GM21825 (cell line): ENCODE measurements around the gene MROH8.

ENCODE experiments used
- ATAC-seq: cut with Tn5 transposase; IDR thresholded peaks from one replicate; pipeline ENCODE4 v1.9.1; 2021; ENCODE audit warnings: mild to moderate bottlenecking, moderate library complexity; ENCODE audit not compliant: unreplicated experiment

MROH8 gene

DNA sequence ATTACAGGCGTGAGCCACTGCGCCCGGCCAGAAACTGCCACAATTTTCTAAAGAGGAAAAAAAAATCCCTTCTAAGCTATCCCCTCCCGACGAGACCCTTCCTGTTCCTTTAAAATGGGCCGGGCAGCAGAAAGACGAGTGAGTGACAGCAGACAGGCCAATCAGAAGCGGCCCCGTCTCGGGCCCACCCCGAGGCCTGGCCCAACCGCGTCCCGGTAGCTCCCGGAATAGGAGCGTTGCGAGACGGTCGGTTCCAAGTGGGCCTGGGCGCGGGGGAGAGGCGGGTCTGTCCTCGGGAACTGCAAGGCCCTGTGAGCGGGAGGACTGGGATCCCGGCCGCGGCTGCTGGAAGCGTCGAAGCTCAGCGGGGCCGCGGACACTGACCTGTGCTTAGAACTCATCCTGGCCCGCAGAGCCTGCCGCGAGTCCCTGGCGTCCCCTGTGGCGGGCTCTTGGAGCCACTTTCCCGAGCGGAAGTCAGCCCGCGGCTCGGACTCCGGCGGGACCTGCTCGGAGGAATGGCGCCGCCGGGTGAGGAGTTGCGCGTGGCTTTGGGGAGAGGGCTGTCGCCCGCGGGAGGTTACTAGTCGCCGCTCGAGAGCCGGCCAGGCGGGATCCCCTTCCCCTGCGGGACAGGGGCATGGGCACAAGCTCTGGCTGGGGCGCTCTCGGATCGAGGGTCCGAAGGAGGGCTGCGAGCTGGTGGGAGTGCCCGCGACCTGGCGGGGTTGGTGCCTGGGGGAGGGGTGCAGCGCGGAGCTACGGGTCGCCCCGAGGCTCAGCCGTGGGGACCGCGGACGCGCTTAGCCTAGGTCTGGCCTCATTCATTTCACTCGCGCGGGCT lies at the start of gene MROH8, which contains the start of gene RPN2:
Gene MROH8 (minus strand): TSS at position 710 of the 844 bp plus-strand sequence.
Gene RPN2 (plus strand): TSS at position 492 of the 844 bp plus-strand sequence. CDS start 27 bp downstream, at position 519.
- peak; percentile 83 for ATAC-seq

DNA sequence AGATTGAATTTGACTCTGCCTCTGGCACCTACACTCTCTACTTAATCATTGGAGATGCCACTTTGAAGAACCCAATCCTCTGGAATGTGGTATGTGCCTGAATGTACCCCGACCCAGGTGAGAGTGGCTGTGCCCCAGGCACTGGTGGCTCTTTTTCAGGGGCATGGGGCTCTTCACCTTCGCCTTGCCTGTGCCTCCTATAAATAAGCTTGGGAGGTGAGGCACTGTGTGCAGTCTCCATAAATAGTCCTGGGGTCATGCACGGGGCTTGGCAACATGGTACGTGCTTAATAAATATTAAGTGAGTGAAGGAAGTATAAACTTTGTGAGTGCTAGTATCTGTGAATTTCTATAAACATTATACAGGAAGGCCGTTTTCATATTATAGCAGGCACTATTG lies 49.3 kb upstream of the MROH8 start:
- no peak for ATAC-seq

DNA sequence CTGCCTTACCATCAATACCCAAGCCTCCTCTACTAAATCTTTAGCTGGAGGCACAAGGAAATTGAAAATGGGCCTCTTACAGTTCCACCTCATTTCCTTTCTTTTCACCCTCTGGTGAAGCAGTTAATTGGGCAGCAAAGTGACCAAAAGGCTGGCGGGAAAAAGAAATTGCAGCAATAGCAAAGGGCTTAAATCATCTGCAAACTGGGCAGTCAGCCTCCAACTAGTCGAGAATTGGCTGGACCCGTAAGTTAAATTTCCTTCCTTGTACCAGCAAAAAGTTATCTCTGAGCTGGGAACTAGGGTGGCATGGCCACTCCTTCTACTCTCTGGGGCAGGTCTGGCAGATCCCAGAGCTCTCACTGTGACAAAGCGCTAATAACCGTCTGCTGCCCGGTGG lies 48.7 kb upstream of the MROH8 start:
- no peak for ATAC-seq

DNA sequence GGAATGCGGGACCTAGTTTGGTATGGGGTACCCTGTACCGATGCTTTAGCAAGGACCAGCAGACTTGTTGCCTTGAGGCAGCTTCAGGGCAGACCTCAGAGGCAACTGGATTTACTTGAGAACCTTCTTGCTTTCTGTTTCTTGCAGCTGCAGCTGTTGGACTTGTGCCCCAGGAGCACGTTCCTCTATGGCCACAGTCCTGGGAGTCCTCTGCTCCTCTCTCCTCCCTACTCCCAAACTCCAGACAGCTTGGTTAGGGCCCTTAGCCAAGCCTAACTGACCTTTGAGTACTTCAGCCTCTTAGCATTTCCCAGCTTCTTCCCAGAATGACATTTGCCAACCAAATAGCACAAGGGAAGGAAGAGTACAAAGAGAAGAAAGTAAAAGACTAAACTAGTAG lies 47.5 kb upstream of the MROH8 start:
- no peak for ATAC-seq

DNA sequence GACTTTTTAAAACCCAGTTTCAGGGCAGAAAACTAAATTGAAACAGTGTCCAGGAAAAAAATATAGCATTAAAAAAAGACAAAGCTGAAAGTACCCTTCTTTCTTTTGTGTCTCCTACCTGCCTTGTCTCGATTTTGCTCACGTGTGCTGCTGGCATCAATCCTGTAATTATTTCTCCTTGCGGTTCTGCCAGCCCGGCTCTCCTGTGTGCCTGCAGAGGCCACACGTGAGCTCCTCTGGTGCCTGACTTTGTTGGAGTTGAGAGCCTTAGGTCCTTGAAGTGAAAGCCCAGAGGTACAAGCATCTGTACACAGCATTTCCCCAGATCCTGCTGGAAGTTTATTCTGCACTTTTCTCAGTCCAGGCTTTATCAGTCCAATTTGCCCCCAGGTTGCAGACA lies 45.8 kb upstream of the MROH8 start:
- no peak for ATAC-seq

DNA sequence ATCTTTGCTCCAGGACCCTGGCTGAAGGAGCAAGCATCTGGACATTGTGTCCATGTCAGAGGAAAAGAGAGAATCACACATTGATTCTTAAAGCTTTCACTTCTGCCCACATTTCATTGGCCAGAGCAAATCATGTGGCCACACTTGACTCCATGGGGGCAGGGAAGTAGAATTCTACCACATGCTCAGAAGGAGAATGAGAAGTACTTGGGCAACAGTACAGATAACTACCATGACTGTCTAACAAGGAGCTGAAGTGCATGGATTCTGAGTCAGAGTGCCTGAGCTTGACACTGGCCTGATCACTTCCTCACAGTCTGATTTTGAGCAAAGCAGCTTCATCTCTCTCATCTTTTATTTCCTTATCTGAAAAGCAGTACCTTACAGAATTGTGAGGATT lies 43.7 kb upstream of the MROH8 start:
- ATAC-seq, result no peak

DNA sequence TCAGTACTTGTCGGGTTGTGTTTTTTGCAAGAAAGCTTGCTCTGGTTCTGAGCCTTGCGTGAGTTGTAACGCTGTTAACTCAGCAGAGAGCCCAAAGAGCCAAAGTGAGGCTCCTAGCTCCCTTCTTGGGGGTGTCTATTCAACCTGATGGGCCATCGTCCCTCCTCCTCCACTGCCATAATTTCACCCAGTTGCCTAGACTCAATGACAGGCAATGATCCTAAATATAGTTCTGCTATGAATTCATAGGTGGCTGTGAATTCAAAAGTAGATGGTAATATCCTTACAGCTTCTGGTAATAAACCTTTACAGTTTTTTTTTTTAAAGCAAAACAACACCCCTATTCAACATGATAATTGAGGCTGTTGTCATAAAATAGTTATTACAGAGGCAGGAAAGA lies 42.7 kb upstream of the MROH8 start:
- ATAC-seq, result no peak

DNA sequence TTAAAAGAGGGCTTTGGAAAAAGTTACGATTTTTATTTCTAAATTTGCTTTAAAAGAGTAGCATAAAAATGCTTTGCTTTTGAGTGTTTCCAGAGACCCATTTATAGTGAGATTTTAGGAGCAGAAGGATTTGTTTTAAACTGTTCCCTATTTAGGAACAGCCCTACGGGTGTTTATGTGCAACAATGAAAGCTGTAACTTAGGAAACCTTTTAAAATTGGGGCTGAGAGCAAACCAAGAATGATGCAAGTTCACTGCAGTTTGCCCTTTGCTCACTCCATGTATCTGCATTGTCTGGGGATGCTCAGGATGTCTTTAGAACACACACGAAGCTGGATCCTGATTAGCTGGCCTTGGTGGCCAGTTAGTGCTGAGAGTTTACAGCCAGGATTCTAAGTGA lies 41.4 kb upstream of the MROH8 start:
- ATAC-seq, result no peak

DNA sequence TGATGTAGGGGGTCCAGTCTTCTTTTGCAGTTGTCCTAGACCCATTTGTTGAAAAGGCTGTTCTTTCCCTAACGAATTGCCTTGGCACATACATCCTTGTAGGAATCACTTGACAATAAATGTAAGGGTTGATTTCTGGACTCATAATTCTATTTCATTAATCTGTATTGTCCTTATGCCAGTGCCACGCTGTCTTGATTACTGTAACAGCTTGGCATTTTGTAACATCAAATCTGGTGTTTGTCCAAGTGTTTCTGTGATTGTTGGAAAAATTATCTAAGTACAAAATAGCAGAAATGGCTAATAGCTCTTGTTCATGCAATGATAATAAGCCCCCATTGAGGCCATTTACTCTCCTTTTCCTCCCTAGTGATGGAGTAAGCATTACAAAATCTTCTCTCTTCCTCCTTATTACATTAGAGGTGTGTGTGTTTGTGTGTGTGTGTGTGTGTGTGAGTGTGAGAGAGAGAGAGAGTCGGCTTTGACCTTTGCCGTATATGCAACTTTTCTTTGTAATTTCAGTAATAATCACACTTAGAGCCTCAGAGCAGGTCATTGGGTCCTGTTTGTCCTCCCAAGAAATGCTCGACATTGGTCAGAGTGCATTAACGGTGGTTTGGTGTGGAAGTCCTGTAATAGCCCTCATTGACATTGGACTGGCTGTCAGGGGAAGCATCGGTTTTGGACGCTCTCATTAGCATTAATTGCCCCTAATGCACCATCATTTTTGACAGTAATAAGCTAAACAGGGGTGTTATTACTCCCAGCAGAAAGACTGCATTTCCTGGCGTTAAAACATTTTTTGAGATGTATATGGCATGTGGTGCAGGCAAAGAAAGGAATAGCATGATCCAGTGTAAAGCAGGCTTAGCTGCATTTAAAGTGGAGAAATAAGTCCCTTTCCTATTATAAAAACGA lies 40.7 kb upstream of the MROH8 start:
- no peak for ATAC-seq

DNA sequence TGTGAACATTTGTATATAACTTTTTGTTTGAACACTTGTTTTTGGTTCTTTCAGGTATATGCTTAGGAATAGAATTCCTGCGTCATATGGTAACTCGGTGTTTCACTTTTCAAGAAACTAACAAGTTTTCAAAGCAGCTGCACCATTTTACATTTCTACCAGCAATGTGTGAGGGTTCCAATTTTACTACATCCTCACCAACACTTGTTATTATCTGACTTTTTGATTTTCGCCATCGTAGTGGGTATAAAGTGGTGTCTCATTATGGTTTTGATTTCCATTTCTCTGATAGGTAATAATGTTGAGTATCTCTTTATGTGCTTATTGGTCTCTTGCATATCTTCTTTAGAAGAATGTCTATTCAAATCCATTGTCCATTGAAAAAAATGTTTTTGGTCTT lies 39.6 kb upstream of the MROH8 start:
- no peak for ATAC-seq

DNA sequence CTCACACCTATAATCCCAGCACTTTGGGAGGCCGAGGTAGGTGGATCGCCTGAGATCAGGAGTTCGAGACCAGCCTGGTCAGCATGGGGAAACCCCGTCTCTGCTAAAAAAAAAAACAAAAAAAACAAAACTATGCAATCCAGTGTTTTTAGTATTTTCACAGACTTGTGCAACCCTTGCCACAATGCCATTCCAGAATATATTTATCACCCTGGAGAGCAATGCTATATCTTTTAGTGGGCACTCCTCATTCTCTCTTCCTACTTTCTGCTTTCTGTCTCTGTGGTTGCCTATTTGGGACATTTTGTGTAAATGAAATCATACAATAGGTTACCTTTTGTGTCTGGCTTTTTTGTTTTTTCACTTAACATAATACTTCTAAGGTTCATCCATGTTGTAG lies 39.1 kb upstream of the MROH8 start:
- ATAC-seq, result no peak

DNA sequence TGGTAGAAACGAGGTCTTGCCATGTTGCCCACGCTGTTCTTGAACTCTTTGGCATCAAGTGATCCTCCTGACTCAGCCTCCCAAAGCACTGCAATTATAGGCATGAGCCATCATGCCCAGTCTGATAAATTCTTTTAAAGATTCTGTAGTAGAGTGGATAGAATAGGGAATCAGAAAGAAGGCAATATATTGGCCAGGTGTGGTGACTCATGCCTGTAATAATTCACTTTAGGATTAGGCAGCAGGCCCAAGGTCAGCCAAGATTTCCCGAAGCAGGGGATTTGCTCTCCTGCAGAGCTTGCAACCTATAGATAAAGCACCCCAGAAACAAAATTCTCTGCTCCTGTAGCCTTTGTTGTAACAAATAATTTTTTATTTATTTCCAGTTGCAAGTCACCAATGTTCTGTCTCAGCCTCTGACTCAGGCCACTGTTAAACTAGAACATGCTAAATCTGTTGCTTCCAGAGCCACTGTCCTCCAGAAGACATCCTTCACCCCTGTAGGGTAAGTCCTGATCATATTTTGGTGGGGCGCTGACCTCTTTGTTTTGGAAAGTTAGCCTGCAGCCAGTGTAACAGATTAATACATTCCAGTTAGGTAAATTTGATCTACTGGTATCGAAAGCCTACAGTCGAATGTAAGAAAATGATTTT lies 30.4 kb upstream of the MROH8 start:
- ATAC-seq, result no peak

DNA sequence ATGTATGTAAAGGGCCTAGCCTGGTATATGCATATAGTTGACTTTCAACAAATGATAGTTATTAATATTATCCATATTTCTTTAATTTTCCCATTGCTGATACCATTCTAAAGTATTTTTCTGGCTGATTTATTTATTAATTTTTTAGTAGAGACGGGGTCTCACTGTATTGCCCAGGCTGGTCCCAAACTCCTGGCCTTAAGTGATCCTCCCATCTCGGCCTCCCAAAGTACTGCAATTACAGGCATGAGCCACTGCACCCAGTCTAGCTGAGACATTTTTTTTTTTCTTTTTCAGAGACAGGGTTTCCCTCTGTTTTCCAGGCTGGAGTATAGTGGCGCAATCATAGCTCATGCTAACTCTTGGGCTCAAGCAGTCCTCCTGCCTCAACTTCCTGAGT lies 29.8 kb upstream of the MROH8 start:
- no peak for ATAC-seq

DNA sequence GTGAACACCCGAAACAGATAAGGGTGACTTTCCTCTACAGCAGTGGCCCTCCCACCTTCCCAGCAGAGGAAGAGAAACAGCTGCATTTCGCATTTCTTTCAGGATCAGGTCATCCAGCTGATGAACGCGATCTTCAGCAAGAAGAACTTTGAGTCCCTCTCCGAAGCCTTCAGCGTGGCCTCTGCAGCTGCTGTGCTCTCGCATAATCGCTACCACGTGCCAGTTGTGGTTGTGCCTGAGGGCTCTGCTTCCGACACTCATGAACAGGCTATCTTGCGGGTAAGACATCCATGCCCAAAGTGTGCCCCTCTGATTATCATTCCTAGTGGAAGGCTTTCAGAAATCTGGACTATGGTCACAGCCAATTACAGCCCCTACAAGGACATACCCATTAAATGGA lies 27.8 kb upstream of the MROH8 start:
- ATAC-seq, result no peak

DNA sequence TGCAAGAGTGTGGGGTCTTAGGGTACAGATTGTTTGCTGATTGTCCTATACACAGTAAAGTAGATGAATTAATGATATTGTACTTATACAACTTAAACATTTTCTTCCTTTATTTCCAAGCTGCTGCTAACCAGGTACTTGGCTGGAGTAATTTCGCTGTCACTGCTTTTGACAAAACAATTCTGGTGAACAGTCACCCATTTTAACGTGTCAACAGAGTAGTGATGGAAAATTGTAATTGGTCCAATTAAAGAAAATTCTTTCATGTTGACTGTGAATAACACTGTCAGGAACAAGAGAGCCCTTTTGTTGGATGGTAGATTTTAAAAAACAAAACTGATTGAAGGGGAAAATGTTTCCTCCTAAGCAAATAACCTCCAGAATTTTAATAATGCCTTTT lies 26.4 kb upstream of the MROH8 start:
- no peak for ATAC-seq

DNA sequence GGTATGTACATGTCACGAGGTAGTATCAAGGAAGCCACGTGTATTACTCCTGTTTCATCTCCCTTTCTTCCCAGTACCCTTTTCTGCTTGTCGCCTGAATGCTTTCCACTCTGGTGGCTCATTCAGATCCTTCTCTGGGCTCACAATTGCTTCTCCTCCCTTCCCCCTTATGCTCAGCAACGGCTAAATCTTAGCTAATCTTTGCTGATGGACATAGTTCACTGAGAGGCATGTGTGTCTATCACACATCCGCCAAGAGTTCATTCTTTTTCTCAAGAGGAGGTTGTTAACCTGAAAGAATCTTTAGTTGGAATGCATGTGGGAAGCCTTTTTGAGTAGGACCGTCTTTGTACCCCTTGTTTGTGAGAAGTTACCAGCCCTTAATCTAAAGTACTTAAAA lies 25.8 kb upstream of the MROH8 start:
- ATAC-seq, result no peak

DNA sequence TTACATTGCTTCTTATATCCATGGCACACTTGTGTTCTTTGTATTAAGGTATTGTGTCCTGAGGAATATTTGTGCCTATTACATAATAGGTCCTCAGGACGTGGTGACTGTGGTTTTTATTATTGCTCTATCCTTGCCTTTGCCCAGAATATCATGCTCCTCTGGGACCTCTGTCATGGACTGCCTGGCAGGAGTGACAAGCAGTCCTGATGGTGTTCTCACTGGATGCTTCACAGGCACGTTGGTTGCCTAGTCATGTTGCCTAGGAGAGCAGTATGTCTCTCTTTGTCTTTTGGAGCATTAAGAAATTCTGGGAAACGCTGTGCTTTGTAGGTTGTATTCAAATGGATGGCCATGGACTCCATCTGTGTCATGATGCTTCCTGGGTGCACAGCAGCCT lies 24.7 kb upstream of the MROH8 start:
- no peak for ATAC-seq

DNA sequence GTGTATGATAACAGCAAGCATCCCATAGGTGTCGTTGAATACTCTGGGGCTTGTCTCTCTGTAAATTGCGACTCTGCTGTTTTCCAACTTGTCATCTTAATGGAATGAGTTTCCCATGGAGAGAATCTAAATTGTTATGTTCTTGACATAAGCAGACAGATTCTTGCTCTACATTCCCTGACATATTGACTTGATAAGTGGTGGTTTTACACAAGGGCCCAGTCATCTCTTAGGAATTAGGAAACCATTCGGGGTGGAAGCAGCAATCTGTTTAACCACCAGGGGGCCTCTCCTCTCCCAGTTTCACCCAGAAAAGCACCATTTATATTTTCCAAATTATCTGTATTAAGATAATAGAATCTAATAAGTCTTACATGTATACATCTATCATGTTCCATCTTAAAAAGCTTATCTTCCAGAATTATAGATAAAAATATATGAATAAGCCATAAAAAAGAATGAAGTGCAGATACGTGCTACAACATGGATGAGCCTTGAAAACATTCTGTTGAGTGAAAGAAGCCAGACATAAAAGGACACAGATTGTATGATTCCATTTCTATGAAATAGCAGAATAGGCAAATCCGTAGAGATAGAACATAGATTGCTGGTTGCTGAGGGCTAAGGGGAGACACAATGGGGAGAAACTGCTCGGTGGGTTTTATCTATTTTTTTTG lies 23.1 kb upstream of the MROH8 start:
- ATAC-seq, result no peak

DNA sequence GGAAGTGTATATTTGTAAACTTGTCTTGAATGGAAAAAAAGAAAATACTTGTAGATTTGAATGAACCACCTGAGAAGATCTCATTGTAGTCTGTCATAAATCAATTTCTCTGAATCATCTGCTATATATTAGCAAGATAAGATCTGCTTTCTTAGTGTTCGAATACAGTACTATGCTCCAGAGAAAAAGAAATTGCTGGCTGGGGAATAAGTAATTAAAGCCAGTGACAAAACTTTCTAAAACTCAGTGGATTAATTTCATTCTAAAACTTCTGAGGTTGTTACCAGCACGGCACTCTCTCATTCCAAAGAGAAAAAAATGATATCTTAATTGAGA lies 22.4 kb upstream of the MROH8 start:
- no peak for ATAC-seq

DNA sequence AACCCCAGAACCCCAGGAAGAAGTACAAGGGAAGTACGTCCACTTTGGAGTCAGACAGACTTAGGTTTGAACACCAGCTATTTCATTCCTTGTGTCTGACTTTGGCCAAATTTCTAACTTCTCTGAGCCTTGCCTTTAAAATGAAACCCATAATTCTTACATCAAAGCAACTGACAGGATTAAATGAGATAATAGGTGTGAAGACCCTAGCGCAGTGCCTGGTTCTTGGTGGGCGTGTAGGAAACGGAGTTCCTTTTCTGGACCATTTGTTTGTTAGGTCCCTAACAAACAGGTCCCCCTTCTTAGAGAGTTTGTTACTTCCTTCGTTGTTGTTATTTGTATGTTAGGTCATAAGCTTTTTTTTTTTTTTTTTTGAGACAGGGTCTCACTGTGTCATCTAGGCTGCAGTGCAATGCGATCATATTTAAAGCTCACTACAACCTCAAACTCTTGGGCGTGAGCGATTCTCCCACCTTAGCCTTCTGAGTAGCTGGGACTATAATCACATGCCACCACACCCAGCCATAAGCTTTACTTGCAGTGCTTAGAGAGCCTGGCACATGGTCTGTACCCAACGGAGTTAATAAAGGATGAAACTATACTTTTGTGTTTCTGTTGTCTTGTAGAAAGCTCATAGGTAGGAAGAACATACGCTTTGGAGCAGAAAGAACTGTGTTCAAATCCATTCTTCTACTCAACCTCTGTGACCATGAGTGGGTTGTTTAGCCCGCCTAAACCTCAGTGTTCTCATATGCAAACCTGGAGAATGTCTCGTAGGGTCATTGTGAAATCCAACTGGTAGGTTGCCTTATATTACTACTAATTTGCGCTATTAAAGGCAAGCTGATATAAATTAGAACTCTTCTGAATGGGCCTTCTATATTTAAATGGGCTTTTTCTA lies 21.8 kb upstream of the MROH8 start:
- no peak for ATAC-seq
